Fibroblast of skin of back (primary cell): Measurements from ENCODE around the gene ANP32A.
"Not testable (repeated sequence)": the region's sequence is repeated elsewhere in the genome, so short reads cannot be mapped to it uniquely, and the experiment has no call there.

Experiments
- DNase-seq: peaks from one replicate; pipeline ENCODE4 v3.0.0-alpha.2; 2013

ANP32A gene

GRCh38 chr15:68781766-68782588 is 38.7 kb downstream of the ANP32A start:
- no peak for DNase-seq

GRCh38 chr15:68781217-68781616 is 39.5 kb downstream of the ANP32A start:
- no peak for DNase-seq

- DNase-seq, result no peak
Measured at GRCh38 chr15:68778876-68779275, 41.8 kb downstream of the ANP32A start.

GRCh38 chr15:68776477-68777270 is 44.0 kb downstream of the ANP32A start:
- DNase-seq, result no peak

GRCh38 chr15:68775671-68776476 is 44.8 kb downstream of the ANP32A start:
- peak; percentile 31 for DNase-seq

GRCh38 chr15:68775236-68775577 is 45.5 kb downstream of the ANP32A start:
- DNase-seq, result no peak

GRCh38 chr15:68774521-68775235 is 46.0 kb downstream of the ANP32A start:
- DNase-seq, result peak; percentile 39

GRCh38 chr15:68774120-68774519 is 46.6 kb downstream of the ANP32A start:
- DNase-seq, result no peak

GRCh38 chr15:68773036-68773435 is 47.7 kb downstream of the ANP32A start:
- no peak for DNase-seq

GRCh38 chr15:68770216-68770615 is 50.5 kb downstream of the ANP32A start:
- no peak for DNase-seq

GRCh38 chr15:68769702-68770101 is 51.0 kb downstream of the ANP32A start:
- no peak for DNase-seq

GRCh38 chr15:68768321-68768720 is 52.4 kb downstream of the ANP32A start:
- DNase-seq, result peak; percentile 80

GRCh38 chr15:68767833-68768232 is 52.9 kb downstream of the ANP32A start:
- DNase-seq, result no peak

- DNase-seq, result no peak
Measured at GRCh38 chr15:68765602-68766368, 54.9 kb downstream of the ANP32A start.

- DNase-seq, result no peak
Measured at GRCh38 chr15:68764090-68764489, 56.6 kb downstream of the ANP32A start.

- no peak for DNase-seq
Measured at GRCh38 chr15:68763063-68763462, 57.6 kb downstream of the ANP32A start.

GRCh38 chr15:68759982-68760579 is 60.6 kb downstream of the ANP32A start:
- DNase-seq, result not testable (repeated sequence)

- DNase-seq, result no peak
Measured at GRCh38 chr15:68755731-68756130, 65.0 kb downstream of the ANP32A start.

- DNase-seq, result no peak
Measured at GRCh38 chr15:68751622-68752021, 69.1 kb downstream of the ANP32A start.

GRCh38 chr15:68749793-68750192 is 70.9 kb downstream of the ANP32A start:
- no peak for DNase-seq

- DNase-seq, result no peak
Measured at GRCh38 chr15:68749365-68749764, 71.3 kb downstream of the ANP32A start.
